ENCODE results near the gene C3orf18. TPM values are rescaled to one million over a fixed set of nuclear protein-coding genes. Genes with fewer than 3 reads are reported as not detected.

C3orf18 gene
- total RNA-seq, 1 donor from 2014 or later = 8.9 TPM

DNA sequence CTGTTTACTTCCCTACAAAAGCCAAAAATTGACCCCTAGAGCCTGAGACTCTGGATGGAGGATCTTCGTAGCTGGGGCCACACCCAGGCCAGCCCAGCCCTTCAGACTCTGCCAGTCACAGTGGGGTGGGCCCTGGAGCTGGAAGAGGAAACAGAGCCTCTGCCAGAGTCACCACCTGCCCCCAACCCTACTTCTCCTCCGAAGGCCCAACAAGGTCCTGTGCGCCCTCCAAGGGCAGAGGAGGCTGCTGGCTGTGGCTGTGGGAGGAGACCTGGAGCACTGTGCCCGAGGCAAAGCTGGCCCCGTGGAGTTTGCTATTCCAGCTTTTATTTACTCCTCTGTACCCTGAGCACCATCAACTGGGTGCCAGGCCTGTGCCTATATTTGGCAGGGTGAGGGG is 25.0 kb upstream of the C3orf18 start:
- no peak for DNase-seq (ENCODE audit: low read depth)
- no peak overlapping the region for H3K4me3 ChIP-seq (ENCODE audit: low read depth, low read length)
- TF ChIP-seq CTCF (conservative IDR thresholded peaks at IDR 0.05; ENCODE audit: low read depth, low read length) = no peak

GRCh38 chr3:50591196-50591741 is 23.7 kb upstream of the C3orf18 start:
- TF ChIP-seq CTCF (conservative IDR thresholded peaks at IDR 0.05; ENCODE audit: low read depth, low read length) = no peak
- H3K4me3 ChIP-seq (ENCODE audit: low read depth, low read length) = no peak overlapping the region
- DNase-seq (ENCODE audit: low read depth) = no peak

DNA sequence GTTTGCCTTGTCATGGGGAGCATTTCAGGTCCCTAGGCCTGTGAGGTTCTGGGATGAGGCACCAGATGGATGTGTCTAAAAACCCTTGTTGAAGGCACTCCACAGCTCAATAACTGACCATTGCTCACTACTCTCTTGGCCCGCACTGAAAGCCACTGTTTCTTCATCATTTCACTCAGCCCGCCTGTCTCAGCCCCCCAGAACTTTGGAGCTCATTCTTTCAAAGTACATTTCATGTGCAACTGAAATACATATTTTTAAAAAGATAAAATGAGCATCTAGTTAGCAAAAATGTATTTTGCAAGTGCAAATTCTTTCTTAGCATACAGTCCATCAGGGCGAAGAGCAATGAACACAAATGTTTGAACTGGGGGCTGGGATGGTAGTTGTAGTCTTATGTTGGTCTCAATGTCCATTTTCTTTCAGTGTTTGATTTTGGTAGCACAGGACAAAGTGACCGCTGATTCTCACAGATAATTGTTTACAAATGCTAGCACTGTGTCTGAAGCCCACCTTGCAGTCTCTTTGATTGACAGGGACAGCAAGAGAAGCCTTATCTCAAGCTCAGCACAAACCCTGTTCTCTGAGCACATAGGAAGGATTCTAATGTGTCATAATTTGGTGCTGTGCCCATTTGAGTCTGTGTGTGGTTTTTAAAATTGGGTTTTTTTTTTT is 21.3 kb upstream of the C3orf18 start:
- no peak overlapping the region for H3K4me3 ChIP-seq (ENCODE audit: low read depth, low read length)
- TF ChIP-seq CTCF (conservative IDR thresholded peaks at IDR 0.05; ENCODE audit: low read depth, low read length) = no peak
- DNase-seq (ENCODE audit: low read depth) = no peak

DNA sequence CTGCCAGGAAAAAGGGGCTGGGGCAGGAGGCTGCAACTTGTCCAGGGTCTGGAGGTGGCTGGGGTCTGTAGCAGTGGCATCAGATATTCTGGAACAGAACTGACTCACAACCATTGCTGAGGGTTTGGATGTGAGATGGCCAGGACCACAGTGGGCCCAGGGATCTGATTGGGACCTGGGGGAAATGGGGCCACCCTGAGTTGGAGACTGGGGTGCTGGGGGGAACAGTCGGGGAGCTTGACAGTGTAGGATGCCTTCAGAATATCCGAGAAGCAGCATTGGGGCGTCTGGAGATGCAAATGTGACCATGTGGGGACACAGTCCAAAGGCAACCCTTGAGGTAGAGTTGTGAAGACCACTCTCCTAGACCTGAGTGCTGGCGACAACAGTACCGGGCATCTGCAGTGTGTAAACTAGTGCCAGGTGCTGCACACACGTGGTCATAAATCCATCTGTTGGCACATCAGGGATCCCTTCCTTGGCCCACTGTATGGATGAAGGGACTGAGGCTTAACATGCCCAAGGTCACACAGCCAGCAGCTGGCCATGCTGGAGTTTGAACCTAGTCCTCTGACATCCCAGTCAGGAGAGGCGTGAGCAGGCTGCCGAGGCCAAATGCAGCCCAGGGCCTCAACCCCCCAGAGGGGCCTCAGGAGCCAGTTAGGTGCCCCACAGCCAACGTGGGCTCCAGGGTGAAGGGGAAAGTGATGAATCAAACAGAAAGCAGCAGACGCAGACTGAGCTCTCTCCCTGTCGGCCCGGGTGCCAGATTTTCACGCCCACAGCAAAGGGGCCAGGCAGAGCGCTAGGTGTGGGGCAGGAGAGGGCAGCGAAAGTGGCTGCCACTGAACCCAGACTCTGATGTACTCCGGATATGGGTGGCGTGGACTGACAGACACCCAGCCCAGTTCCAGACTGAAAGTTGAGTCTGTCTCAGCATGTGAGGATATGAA is 20.5 kb upstream of the C3orf18 start:
- no peak for DNase-seq (ENCODE audit: low read depth)
- H3K4me3 ChIP-seq (ENCODE audit: low read depth, low read length) = no peak overlapping the region
- no peak for TF ChIP-seq CTCF (conservative IDR thresholded peaks at IDR 0.05; ENCODE audit: low read depth, low read length)

DNA sequence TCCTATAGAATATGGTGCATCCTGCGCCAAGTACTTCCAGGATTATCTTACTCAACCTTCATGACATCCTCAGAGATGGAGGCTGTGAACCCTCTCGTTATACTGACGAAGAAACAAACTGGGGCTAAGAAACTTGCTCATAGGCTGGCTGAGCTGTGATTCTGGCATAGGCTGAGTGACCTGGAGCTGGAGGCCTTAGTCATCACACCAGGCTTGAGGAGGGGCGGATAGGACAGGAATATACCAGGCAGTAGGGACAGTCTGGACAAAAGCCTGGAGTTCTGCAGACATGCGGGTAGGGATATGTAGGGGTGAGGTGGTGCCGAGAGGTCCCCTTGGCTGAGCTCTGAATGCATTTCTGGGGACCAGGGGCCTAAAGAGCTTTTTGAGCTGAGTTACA is 19.8 kb upstream of the C3orf18 start:
- H3K4me3 ChIP-seq (ENCODE audit: low read depth, low read length) = no peak overlapping the region
- DNase-seq (ENCODE audit: low read depth) = no peak
- no peak for TF ChIP-seq CTCF (conservative IDR thresholded peaks at IDR 0.05; ENCODE audit: low read depth, low read length)

GRCh38 chr3:50586763-50587070 is 19.2 kb upstream of the C3orf18 start:
- no peak for DNase-seq (ENCODE audit: low read depth)
- TF ChIP-seq CTCF (conservative IDR thresholded peaks at IDR 0.05; ENCODE audit: low read depth, low read length) = no peak

More at GRCh38 chr3:50586763-50587070, 19.2 kb upstream of the C3orf18 start:
- H3K4me3 ChIP-seq (ENCODE audit: low read depth, low read length) = no peak overlapping the region

Measured in epithelial cell of proximal tubule (primary cell).